ENCODE data around the gene DOK3.

The DOK3 gene

GRCh38 chr5:177511181-177511580 lies 1.6 kb upstream of the DOK3 start:
- TF ChIP-seq EZH2 (IDR thresholded peaks at IDR 0.05; ENCODE audit: borderline replicate concordance, low read depth, low read length, severe bottlenecking) (no peak), CTCF (IDR thresholded peaks at IDR 0.05; ENCODE audit: borderline replicate concordance, extremely low read depth, low read length, poor library complexity, severe bottlenecking) (no peak)
- Histone ChIP-seq H3K79me2 (ENCODE audit: insufficient read depth, low read length) (peaks cover 24% of the 10 kb centered on the region), H3K4me2 (ENCODE audit: insufficient read depth, low read length) (no peak overlapping the region), H2AFZ (ENCODE audit: low read depth, low read length) (no peak overlapping the region), H3K9me3 (ENCODE audit: insufficient read depth, low read length, severe bottlenecking) (no peaks in the 10 kb centered on the region), H3K4me3 (ENCODE audit: low read depth in 1 of 2, low read length in 2 of 2) (no peak overlapping the region), H4K20me1 (ENCODE audit: insufficient read depth, low read length) (peaks cover 26% of the 10 kb centered on the region), H3K27ac (ENCODE audit: low read length) (no peak overlapping the region), H3K4me1 (ENCODE audit: insufficient read depth, low read length) (peaks cover 22% of the 10 kb centered on the region), H3K36me3 (ENCODE audit: insufficient read depth, low read length) (peaks cover 62% of the 10 kb centered on the region), H3K27me3 (ENCODE audit: insufficient read depth, low read length, poor library complexity) (no peaks in the 10 kb centered on the region), H3K9ac (ENCODE audit: low read depth, low read length) (no peak overlapping the region)
- ATAC-seq (ENCODE audit: insufficient read depth, low read depth) (no peak), DNase-seq (no peak)

GRCh38 chr5:177510567-177511053 lies 984 bp upstream of the DOK3 start:
- no peak for ATAC-seq (ENCODE audit: insufficient read depth, low read depth)
- H4K20me1 ChIP-seq (ENCODE audit: insufficient read depth, low read length): peaks cover 20% of the 10 kb centered on the region
- TF ChIP-seq CTCF (IDR thresholded peaks at IDR 0.05; ENCODE audit: borderline replicate concordance, extremely low read depth, low read length, poor library complexity, severe bottlenecking) (no peak), EZH2 (IDR thresholded peaks at IDR 0.05; ENCODE audit: borderline replicate concordance, low read depth, low read length, severe bottlenecking) (no peak)
- peaks cover 17% of the 10 kb centered on the region for H3K4me1 ChIP-seq (ENCODE audit: insufficient read depth, low read length)
- no peak overlapping the region for H3K4me3 ChIP-seq (ENCODE audit: low read depth in 1 of 2, low read length in 2 of 2)
- no peak overlapping the region for H3K27ac ChIP-seq (ENCODE audit: low read length)
- H3K36me3 ChIP-seq (ENCODE audit: insufficient read depth, low read length): peaks cover 57% of the 10 kb centered on the region
- H3K79me2 ChIP-seq (ENCODE audit: insufficient read depth, low read length): peaks cover 18% of the 10 kb centered on the region
- no peak overlapping the region for H3K4me2 ChIP-seq (ENCODE audit: insufficient read depth, low read length)
- H3K27me3 ChIP-seq (ENCODE audit: insufficient read depth, low read length, poor library complexity): no peaks in the 10 kb centered on the region
- no peaks in the 10 kb centered on the region for H3K9me3 ChIP-seq (ENCODE audit: insufficient read depth, low read length, severe bottlenecking)
- H2AFZ ChIP-seq (ENCODE audit: low read depth, low read length): no peak overlapping the region
- no peak overlapping the region for H3K9ac ChIP-seq (ENCODE audit: low read depth, low read length)
- no peak for DNase-seq

GRCh38 chr5:177509991-177510566 lies 453 bp upstream of the DOK3 start:
- DNase-seq (no peak), ATAC-seq (ENCODE audit: insufficient read depth, low read depth) (peak; percentile 37; the same call in 2 of the 3 replicates)
- Histone ChIP-seq H3K79me2 (ENCODE audit: insufficient read depth, low read length) (peaks cover 13% of the 10 kb centered on the region), H4K20me1 (ENCODE audit: insufficient read depth, low read length) (peaks cover 20% of the 10 kb centered on the region), H3K4me3 (ENCODE audit: low read depth in 1 of 2, low read length in 2 of 2) (no peak overlapping the region), H3K27me3 (ENCODE audit: insufficient read depth, low read length, poor library complexity) (no peaks in the 10 kb centered on the region), H3K4me1 (ENCODE audit: insufficient read depth, low read length) (peaks cover 11% of the 10 kb centered on the region), H2AFZ (ENCODE audit: low read depth, low read length) (no peak overlapping the region), H3K9ac (ENCODE audit: low read depth, low read length) (no peak overlapping the region), H3K36me3 (ENCODE audit: insufficient read depth, low read length) (peaks cover 51% of the 10 kb centered on the region), H3K9me3 (ENCODE audit: insufficient read depth, low read length, severe bottlenecking) (no peaks in the 10 kb centered on the region), H3K4me2 (ENCODE audit: insufficient read depth, low read length) (no peak overlapping the region), H3K27ac (ENCODE audit: low read length) (no peak overlapping the region)
- TF ChIP-seq EZH2 (IDR thresholded peaks at IDR 0.05; ENCODE audit: borderline replicate concordance, low read depth, low read length, severe bottlenecking) (no peak), CTCF (IDR thresholded peaks at IDR 0.05; ENCODE audit: borderline replicate concordance, extremely low read depth, low read length, poor library complexity, severe bottlenecking) (no peak)

Measured in DND-41 (cell line).